GM12864 (cell line): Measurements from ENCODE around the gene CARMIL1.

Source experiments
- DNase-seq: peaks from one replicate; pipeline ENCODE4 v3.0.0-alpha.2; 2011; ENCODE audit warnings: low read depth
- H3K4me3 ChIP-seq: 2 replicates; pipeline ENCODE4 v1.5.1; 2011; ENCODE audit warnings: mild to moderate bottlenecking, low read depth, low read length, control low read depth
- CTCF ChIP-seq: IDR thresholded peaks from 2 replicates; pipeline ENCODE4 v1.5.1; 2011; ENCODE audit warnings: low read depth, mild to moderate bottlenecking, moderate library complexity, low read length, control low read depth, inconsistent platforms; ENCODE audit errors: missing control alignments

CARMIL1 gene

GRCh38 chr6:25601800-25602673 is 322.9 kb downstream of the CARMIL1 start:
- no peak overlapping the region for H3K4me3 ChIP-seq
- TF ChIP-seq CTCF, result peak; percentile 31
- peak; percentile 12 for DNase-seq

GRCh38 chr6:25602674-25602982 is 323.5 kb downstream of the CARMIL1 start:
- H3K4me3 ChIP-seq, result no peak overlapping the region
- DNase-seq, result no peak
- no peak for TF ChIP-seq CTCF

- DNase-seq, result no peak
- no peak overlapping the region for H3K4me3 ChIP-seq
- TF ChIP-seq CTCF, result no peak
Observed at GRCh38 chr6:25603251-25603650, 324.1 kb downstream of the CARMIL1 start.

GRCh38 chr6:25606151-25606550 is 327.0 kb downstream of the CARMIL1 start:
- no peak overlapping the region for H3K4me3 ChIP-seq
- no peak for TF ChIP-seq CTCF
- DNase-seq, result no peak

- no peak for DNase-seq
- no peak for TF ChIP-seq CTCF
- no peak overlapping the region for H3K4me3 ChIP-seq
Observed at GRCh38 chr6:25608558-25609174, 329.5 kb downstream of the CARMIL1 start.

GRCh38 chr6:25612666-25613065 is 333.5 kb downstream of the CARMIL1 start:
- DNase-seq, result no peak
- TF ChIP-seq CTCF, result no peak
- no peak overlapping the region for H3K4me3 ChIP-seq
